GM21367 (cell line): ENCODE results near the gene RNF223.
A peak's percentile ranks its signal among the peaks of the same experiment; 100 is the strongest.
"Not testable (repeated sequence)": the region's sequence is repeated elsewhere in the genome, so short reads cannot be mapped to it uniquely, and the experiment has no call there.

Source experiments
- ATAC-seq: cut with Tn5 transposase; IDR thresholded peaks from one replicate; pipeline ENCODE4 v1.9.1; 2021; ENCODE audit not compliant: unreplicated experiment

Gene RNF223

DNA sequence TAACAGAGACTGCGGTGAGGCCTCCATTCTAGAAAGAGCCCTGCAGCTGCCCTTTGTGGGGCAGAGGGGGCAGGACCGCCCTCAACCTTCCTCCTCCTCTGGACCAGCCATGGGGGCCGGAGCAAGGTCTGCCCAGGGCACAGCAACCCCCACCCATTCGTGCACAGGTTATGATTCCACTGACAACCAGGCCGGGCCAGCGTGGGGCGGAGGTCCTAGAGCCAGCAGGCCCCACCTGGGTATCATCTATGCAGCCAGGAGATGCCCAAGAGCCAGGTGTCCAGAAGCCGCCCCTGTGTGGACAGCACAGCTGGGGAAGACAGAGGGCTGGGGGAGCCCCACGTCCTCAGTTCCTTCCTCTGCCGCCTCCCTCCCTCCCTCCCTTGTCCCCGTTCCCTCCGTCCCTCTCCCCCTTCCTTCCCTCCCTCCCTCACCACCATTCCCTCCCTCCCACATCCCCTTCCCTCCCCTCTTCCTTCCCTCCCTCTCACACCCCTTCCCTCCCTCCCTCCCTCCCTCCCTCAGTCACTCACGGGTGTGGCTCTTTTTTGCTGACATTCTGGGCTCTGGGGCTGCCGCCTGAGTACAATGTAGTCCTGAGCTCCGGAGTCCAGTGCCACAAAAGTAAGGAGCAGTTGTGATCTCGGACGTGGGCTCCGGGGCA lies 12.3 kb downstream of the RNF223 start:
- no peak for ATAC-seq

DNA sequence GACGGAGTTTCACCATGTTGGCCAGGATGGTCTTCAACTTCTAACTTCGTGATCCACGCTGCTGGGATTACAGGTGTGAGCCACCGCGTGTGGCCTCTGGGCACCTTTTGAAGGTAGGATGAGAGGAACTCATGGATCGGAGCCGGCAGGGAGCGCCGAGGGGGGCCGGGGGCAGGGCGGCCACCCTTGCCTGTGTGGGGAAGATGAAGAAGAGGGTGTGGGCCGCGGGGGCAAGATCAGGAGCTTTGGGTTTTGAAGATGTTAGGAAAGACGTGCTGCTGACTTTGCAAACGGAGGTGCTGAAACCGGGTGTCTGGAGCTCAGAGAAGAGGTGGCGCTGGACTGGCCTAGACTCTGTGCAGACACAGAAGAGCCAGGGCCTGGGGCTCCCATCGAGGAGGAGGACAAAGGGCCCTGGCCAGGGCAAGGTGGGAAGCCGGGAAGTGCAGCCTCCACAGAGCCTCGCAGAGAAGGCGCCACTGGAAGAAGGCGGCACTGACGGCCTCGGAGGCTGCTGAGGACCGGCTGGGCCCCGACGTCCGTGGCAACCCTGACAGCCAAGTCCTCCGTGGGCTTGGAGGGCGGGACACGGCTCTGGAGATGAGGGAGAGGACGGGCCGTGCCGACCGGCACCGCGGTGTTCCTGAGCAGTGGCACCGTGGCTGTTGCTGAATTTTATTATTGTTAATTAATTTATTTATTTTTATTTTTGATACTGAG lies 13.7 kb downstream of the RNF223 start:
- no peak for ATAC-seq

DNA sequence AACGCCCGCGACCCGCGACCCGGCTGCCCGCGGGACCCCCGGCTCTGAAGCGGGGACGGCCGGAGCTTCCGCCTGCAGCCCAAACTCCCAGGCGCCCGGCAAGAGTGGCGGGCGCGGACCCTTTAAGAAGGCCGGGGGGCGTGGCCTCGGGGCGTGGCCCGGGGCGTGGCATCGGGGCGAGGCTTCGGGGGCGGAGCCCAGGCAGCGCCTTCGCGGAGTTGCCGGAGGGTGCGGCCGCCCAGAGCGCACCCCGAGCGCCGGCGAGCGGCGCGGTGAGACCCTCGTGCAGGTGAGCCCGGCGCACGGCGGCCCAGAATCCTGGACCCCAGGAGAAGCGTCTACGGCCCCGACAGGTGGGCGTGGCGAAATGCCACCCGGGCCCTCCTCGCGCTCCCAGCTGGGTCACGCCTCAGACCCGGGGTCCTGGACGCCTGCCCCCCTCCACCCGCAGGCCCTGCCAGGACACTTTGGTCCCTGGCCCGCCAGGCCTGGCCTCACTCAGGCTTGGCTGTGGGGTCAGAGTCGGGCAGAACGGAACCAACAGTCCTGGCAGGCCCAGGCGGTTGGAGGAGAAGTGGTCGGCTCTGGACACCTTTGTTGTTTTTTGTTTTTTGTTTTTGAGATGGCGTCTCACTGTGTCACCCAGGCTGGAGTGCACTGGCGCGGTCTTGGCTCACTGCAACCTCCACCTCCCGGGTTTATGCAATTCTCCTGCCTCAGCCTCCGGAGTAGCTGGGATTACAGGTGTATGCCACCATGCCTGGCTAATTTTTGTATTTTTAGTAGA lies 14.4 kb downstream of the RNF223 start:
- peak; percentile 60 for ATAC-seq

DNA sequence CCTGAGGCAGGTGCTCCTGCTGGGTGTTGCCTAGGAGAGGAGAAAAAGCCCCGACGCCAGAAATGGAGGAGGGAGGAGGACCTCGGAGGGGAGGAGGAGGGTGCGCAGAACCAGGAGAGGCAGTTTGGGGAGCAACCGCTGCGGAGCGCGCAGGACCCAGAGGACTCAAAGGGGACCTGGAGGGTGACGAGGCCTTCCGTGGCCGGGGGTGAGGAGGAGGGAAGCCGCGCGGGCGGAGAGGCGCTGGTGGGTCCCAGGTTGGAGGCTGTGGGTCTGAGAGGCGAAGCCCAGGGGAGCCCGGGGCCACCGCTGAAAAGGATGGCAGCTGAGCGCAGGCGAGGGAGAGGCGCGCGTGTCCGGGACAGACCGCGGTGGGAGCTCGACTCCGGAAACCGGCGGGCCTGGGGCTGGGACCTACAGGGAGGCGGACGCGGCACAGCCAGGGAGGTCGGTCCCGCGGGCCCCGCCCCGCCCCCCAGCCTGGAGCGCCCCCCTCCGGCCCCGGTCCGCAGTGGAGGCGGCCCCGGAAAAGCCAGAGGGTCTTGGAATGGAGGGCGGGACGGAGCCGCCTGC lies 15.1 kb downstream of the RNF223 start:
- peak; percentile 22 for ATAC-seq

DNA sequence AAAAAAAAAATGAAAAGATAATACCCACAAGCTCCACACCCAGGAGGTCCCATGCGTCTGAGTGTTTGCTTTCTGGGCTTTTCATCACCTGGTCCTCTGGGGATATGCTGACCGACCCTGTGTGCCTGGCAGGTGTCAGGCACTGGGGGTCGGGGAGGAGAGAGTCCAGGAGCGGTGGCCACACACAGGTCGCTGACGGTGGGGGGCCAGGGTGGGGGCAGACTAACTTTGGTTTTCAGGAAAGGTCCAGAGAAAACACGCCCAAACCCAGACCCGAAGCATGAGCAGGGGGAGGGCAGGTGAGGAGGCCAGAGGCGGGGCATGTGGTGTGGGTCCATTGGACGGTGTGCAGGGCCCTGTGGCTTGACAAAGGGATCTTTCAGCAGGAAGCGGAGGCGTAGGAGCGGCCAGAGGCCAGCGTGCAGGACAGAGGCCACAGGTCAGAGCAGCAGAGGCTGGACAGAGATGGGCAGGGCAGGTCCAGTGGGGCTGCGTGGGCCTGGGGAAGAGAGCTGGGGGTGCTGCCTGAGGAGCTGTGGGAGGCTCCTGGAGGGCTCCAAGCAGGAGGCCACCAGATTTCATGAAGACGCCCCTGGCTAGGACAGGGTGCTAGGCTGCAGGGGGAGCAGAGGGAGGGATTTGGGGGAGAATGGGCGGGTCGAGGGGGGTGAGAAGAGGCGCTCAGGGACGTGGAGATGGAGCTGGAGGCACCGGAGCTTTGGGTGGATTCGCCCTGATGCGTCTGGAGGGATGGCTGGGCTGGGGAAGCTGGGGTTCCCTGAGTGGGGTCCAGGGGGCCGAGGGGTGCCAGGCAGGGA lies 15.8 kb downstream of the RNF223 start:
- ATAC-seq: no peak

DNA sequence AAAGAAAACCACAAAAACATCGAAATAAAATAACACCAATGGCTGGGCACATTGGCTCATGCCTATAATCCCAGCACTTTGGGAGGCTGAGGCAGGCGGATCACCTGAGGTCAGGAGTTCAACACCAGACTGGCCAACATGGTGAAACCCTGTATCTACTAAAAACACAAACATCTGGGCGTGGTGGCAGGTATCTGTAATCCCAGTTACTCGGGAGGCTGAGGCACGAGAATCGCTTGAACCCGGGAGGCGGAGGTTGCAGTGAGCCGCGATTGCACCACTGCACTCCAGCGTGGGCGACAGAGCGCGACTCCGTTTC lies 16.4 kb downstream of the RNF223 start:
- ATAC-seq: not testable (repeated sequence)

DNA sequence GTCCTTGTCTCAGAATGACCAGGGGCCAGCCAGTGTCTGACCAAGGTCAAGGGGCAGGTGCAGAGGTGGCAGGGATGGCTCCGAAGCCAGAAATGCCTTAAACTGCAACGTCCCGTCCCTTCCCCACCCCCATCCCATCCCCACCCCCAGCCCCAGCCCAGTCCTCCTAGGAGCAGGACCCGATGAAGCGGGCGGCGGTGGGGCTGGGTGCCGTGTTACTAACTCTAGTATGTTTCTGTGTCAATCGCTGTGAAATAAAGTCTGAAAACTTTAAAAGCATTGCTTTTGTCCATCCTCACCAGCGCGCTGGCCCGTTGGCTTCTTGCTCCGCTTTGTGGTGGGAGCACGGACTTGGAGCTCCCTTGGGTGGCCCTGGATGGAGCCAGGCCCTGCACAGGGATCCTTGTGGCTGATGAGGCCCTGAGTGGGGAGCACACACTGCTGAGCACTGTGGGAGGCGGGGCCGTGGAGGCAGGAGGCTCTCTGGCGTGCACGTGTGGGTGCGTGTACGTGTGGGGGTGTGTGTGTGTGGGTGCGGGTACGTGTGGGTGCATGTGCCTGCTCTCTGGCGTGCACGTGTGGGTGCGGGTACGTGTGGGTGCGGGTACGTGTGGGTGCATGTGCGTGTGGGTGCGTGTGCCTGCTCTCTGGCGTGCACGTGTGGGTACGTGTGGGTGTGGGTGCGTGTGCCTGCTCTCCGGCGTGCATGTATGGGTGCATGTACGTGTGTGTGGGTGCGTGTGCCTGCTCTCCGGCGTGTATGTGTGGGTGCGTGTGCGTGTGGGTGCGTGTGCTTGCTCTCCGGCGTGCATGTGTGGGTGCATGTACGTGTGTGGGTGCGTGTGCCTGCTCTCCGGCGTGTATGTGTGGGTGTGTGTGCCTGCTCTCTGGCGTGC lies 18.0 kb downstream of the RNF223 start:
- ATAC-seq: no peak

DNA sequence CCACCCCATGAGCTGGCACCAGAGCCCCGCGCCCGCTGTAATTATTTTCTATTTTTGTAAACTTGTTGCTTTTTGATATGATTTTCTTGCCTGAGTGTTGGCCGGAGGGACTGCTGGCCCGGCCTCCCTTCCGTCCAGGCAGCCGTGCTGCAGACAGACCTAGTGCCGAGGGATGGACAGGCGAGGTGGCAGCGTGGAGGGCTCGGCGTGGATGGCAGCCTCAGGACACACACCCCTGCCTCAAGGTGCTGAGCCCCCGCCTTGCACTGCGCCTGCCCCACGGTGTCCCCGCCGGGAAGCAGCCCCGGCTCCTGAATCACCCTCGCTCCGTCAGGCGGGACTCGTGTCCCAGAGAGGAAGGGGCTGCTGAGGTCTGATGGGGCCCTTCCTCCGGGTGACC lies 19.1 kb downstream of the RNF223 start:
- no peak for ATAC-seq

DNA sequence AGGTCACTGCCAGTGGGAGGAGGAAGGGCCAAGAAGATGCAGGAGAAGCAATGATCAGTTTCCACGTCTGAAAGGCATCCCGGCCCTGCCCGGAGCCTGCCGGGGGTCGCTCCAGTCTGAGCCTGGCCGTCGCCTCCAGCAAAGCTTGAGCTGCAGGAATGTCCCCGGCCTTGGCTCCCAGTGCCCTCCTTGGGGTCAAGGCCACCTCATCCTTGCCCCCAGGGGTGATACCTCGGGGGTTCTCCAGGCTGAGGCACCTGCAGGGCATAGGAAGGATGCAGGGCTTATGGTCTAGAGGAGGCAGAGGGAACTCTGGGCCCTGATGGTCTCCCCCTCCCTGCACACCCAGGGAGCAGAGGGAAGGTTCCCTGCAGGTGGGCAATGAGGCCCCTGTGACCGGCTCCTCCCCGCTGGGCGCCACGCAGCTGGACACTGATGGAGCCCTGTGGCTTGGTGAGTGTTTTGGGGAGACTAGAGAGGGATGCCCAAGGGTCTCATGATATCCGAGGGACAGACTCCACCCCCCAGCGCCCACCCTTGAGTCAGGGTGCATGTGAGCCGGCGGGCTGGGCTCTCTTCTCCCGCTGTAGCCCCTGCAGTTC lies 19.9 kb downstream of the RNF223 start:
- ATAC-seq: no peak

DNA sequence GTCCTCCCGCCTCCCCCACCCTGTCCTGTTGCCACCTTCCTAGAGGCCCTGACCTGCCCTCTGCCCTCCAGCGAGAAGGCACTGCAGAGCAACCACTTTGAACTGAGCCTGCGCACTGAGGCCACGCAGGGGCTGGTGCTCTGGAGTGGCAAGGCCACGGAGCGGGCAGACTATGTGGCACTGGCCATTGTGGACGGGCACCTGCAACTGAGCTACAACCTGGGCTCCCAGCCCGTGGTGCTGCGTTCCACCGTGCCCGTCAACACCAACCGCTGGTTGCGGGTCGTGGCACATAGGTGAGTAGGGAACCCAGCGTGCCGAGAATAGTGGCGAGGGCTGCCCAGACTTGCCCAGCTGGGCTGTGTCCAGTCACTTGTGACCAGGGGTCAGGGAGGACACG lies 20.4 kb downstream of the RNF223 start:
- no peak for ATAC-seq

DNA sequence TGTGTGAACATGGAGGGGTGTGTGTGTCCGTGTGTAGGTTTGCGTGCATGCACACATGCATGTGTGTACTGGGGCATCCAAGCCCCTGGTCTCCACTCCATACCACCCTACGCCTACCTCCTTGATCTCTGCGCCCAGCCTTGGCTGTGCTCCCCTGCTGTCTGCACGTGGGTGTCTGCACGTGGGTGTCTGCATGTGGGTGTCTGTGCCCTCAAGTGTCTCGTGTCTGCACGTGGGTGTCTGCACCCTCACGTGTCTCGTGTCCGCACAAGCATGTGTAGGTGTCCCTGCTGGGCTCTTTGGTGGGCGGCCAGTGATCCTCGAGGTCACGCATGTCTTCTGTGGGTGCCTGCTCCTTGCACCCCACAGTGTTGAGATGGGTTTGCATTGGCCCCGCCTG lies 21.1 kb downstream of the RNF223 start:
- ATAC-seq: no peak

DNA sequence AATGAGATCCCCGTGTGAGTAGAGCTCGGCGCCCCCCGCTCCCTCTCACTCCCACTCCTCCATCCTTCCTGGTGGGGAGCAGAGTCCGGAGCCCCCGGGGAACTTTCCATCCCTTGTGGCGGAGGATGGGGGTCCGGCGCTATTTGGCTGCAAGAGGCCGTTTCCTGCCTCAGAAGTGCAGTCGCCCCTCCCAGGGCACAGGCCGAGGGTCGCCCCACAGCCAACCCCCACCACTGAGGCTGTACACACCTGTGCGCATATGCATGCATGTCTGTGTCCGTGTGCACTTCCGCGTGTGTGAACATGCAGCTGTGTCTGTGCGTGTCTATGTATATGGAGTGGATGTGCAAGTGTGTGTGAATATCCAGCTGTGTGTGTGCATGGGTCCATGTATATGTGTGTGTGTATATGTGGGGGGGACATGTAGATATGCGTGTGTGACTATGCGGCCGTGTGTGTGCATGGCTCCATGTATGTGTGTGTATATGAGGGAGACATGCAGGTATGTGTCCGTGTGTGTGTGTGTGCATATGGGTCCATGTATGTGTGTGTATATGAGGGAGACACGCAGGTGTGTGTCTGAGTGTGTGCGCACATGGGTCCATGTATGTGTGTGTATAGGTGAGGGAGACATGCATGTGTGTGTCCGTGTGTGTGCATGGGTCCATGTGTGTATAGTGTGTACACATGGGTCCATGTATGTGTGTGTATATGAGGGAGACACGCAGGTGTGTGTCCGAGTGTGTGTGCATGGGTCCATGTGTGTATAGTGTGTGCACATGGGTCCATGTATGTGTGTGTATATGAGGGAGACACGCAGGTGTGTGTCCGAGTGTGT lies 21.9 kb downstream of the RNF223 start:
- no peak for ATAC-seq

DNA sequence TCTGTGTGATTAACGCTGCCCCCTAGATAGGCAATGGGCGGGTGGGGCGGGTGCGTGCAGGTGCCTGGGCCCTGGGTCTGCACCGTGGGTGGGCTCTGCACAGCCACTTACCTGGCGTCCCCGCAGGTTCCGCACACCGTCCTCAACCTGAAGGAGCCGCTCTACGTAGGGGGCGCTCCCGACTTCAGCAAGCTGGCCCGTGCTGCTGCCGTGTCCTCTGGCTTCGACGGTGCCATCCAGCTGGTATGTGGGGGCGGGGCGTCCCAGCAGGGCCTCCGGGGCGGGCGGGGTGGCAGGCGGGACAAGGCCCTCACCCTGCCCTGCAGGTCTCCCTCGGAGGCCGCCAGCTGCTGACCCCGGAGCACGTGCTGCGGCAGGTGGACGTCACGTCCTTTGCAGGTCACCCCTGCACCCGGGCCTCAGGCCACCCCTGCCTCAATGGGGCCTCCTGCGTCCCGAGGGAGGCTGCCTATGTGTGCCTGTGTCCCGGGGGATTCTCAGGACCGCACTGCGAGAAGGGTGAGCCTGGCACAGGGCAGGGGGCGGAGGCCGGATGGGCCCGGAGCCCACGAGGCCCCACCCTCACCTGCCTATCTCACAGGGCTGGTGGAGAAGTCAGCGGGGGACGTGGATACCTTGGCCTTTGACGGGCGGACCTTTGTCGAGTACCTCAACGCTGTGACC lies 22.8 kb downstream of the RNF223 start:
- ATAC-seq: no peak

DNA sequence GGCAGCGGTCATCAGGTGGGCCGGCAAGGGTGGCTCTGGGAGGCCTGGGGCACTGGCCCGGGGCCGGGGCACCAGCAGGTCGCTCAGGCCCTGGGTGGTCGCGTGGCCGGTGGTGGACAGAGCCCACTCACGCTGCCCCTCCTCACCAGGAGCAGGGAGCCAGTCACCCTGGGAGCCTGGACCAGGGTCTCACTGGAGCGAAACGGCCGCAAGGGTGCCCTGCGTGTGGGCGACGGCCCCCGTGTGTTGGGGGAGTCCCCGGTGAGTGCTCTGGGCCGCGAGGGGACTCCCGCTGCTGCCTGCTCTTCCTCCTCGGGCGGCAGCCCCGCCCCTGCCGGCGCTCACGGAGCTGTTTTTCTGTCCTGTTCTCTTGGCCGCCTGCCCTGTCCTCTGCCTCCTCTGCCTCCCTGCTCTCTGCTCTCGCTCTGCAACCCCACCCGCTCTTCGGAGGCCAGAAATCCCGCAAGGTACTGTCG lies 23.5 kb downstream of the RNF223 start:
- no peak for ATAC-seq

DNA sequence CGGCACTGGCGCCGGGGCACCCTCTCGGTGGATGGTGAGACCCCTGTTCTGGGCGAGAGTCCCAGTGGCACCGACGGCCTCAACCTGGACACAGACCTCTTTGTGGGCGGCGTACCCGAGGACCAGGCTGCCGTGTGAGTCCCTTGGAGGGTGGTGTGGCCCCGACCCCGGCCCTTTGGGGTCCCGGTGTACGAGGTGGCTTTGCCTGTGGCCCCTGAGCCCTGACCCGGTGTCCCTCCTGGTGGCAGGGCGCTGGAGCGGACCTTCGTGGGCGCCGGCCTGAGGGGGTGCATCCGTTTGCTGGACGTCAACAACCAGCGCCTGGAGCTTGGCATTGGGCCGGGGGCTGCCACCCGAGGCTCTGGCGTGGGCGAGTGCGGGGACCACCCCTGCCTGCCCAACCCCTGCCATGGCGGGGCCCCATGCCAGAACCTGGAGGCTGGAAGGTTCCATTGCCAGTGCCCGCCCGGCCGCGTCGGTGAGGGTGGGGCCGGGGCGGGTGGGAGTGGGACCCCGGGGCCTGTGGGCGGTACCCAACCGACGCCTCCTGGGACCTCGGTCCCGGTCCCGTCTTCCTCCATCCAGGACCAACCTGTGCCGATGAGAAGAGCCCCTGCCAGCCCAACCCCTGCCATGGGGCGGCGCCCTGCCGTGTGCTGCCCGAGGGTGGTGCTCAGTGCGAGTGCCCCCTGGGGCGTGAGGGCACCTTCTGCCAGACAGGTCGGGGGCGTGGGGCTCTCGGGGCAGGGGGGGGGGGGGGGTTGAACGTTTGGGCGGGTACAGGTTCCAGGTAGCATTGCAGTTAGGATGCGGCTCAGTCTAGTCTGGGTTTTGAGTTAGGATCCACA lies 24.6 kb downstream of the RNF223 start:
- no peak for ATAC-seq

DNA sequence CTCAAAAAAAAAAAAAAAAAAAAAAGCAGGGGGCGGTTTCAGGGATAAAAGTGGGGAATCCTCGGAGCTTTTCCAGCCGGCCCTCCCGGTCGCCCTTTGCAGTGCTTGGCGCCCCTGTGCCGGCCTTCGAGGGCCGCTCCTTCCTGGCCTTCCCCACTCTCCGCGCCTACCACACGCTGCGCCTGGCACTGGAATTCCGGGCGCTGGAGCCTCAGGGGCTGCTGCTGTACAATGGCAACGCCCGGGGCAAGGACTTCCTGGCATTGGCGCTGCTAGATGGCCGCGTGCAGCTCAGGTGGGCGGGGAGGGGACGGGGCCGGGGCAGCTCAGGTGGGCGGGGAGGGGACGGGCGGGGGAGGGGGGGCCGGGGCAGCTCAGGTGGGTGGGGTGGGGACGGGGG lies 25.3 kb downstream of the RNF223 start:
- ATAC-seq: no peak

DNA sequence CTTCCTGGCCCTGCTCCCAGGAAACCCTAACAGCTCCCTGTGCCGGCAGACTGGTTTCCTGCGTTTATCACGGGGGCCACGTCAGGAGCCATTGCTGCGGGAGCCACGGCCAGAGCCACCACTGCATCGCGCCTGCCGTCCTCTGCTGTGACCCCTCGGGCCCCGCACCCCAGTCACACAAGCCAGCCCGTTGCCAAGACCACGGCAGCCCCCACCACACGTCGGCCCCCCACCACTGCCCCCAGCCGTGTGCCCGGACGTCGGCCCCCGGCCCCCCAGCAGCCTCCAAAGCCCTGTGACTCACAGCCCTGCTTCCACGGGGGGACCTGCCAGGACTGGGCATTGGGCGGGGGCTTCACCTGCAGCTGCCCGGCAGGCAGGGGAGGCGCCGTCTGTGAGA lies 26.1 kb downstream of the RNF223 start:
- ATAC-seq: no peak
